GM23248 (cell line): ENCODE results near the gene AURKA. TPM values are rescaled to one million over a fixed set of nuclear protein-coding genes. Genes with fewer than 3 reads are reported as not detected.

Experiments used
- DNase-seq: peaks from one replicate; pipeline ENCODE4 v3.0.0-alpha.2; 2015
- H2AFZ ChIP-seq: fragments of 200-600 bp; sonication (generic); 2 replicates; pipeline ENCODE4 v1.6.1; 2016; ENCODE audit warnings: antibody characterized with exemption
- H3F3A ChIP-seq: fragments of 200-600 bp; sonication (generic); 2 replicates; pipeline ENCODE4 v1.6.1; 2016; ENCODE audit warnings: mild to moderate bottlenecking, antibody characterized with exemption, mixed run types; ENCODE audit not compliant: insufficient read depth
- H3K27ac ChIP-seq: fragments of 200-600 bp; sonication (generic); 2 replicates; pipeline ENCODE4 v1.5.1; 2016; ENCODE audit warnings: mild to moderate bottlenecking
- H3K27me3 ChIP-seq: fragments of 200-600 bp; sonication (generic); replicated peaks from 2 replicates; pipeline ENCODE4 v1.6.1; 2016; ENCODE audit warnings: mild to moderate bottlenecking; ENCODE audit not compliant: insufficient read depth
- H3K36me3 ChIP-seq: fragments of 200-600 bp; sonication (generic); 2 replicates; pipeline ENCODE4 v1.6.1; 2016; ENCODE audit warnings: low read depth, mild to moderate bottlenecking
- H3K4me1 ChIP-seq: fragments of 200-600 bp; sonication (generic); 2 replicates; pipeline ENCODE4 v1.6.1; 2016; ENCODE audit warnings: mild to moderate bottlenecking; ENCODE audit not compliant: insufficient read depth
- H3K4me2 ChIP-seq: fragments of 200-600 bp; sonication (generic); one replicate; pipeline ENCODE4 v1.6.1; 2016; ENCODE audit warnings: mild to moderate bottlenecking; ENCODE audit not compliant: unreplicated experiment
- H3K4me3 ChIP-seq: fragments of 200-600 bp; sonication (generic); 2 replicates; pipeline ENCODE4 v1.5.1; 2016; ENCODE audit warnings: mild to moderate bottlenecking
- H3K79me2 ChIP-seq: fragments of 200-600 bp; sonication (generic); 2 replicates; pipeline ENCODE4 v1.6.1; 2016; ENCODE audit warnings: mild to moderate bottlenecking; ENCODE audit not compliant: insufficient read depth
- H3K9ac ChIP-seq: fragments of 200-600 bp; sonication (generic); 2 replicates; pipeline ENCODE4 v1.6.1; 2016; ENCODE audit warnings: mild to moderate bottlenecking
- H3K9me2 ChIP-seq: fragments of 200-600 bp; sonication (generic); 2 replicates; pipeline ENCODE4 v1.6.1; 2016; ENCODE audit warnings: mixed run types, mild to moderate bottlenecking, moderate library complexity; ENCODE audit not compliant: insufficient read depth
- H3K9me3 ChIP-seq: fragments of 200-600 bp; sonication (generic); one replicate; pipeline ENCODE4 v1.6.1; 2017; ENCODE audit warnings: low read depth
- H4K20me1 ChIP-seq: fragments of 200-600 bp; sonication (generic); 2 replicates; pipeline ENCODE4 v1.6.0; 2016; ENCODE audit not compliant: insufficient read depth
- EZH2 ChIP-seq: fragments of 200-600 bp; sonication (generic); IDR thresholded peaks from 2 replicates; pipeline ENCODE4 v1.6.1; 2018; ENCODE audit warnings: antibody characterized with exemption, mild to moderate bottlenecking; ENCODE audit not compliant: insufficient read depth, poor library complexity, severe bottlenecking
- EZH2phosphoT487 ChIP-seq: fragments of 200-600 bp; sonication (generic); IDR thresholded peaks from 2 replicates; pipeline ENCODE4 v1.6.1; 2018; ENCODE audit warnings: antibody characterized with exemption, moderate library complexity, mild to moderate bottlenecking, low read depth; ENCODE audit not compliant: insufficient read depth
- WGBS, 2 experiments: methylation state at CpG; one replicate each; pipeline ENCODE4 v1.1.6; 2015 to 2017; ENCODE audit warnings: low lambda C conversion rate in 2 of 2, low coverage in 1 of 2; ENCODE audit errors: missing lambda C conversion rate in 2 of 2; 5-methylcytosine and 5-hydroxymethylcytosine counted together
- in situ Hi-C: fragments of 300-500 bp; cut with MboI; formaldehyde crosslinking; loops from 2 replicates; pipeline ENCODE4 v1.15.0; 2020
- polyA plus RNA-seq: library from polyadenylated mRNA; unstranded; fragments of >200 nt; fragmentation: Nextera tagmentation; extraction: Ambion mirVana; gene quantifications from 2 replicates; pipeline ENCODE4 v1.2.1, GENCODE V29; 2016
- total RNA-seq: library from RNA; depleted of rRNA; stranded (reverse); fragments of >200 nt; shearing (Covaris generic); gene quantifications from 2 replicates; pipeline ENCODE4 v1.2.3, GENCODE V29; 2014

AURKA gene
- total and polyA plus RNA-seq, 2 experiments from 2014 or later = 70.8 to 88.5 TPM

- in situ Hi-C loops = no loop called here
- H3K4me3 ChIP-seq = no peak overlapping the region
- H3K79me2 ChIP-seq = peaks cover 51% of the 10 kb centered on the region
- H3K9ac ChIP-seq = no peak overlapping the region
- no peak for DNase-seq
- WGBS, 2 experiments = 78 to 79% methylated on average over 11 of the region's 11 CpGs
- peak overlapping the region; percentile 77 for H3K27ac ChIP-seq
- H3K36me3 ChIP-seq = no peaks in the 10 kb centered on the region
- no peak overlapping the region for H3K4me2 ChIP-seq
- no peaks in the 10 kb centered on the region for H3K9me2 ChIP-seq
- TF ChIP-seq EZH2phosphoT487 (no peak), EZH2 (no peak)
- H3F3A ChIP-seq = peaks cover 68% of the 10 kb centered on the region
- no peaks in the 10 kb centered on the region for H3K27me3 ChIP-seq
- H4K20me1 ChIP-seq = no peaks in the 10 kb centered on the region
- no peak overlapping the region for H2AFZ ChIP-seq
- no peaks in the 10 kb centered on the region for H3K9me3 ChIP-seq
- peaks cover 62% of the 10 kb centered on the region for H3K4me1 ChIP-seq
These were observed 29.1 kb upstream of the AURKA start for GRCh38 chr20:56420940-56421688.

GRCh38 chr20:56420028-56420427 is 28.0 kb upstream of the AURKA start:
- in situ Hi-C loops = no loop called here
- H3K36me3 ChIP-seq = no peaks in the 10 kb centered on the region
- TF ChIP-seq EZH2phosphoT487 = no peak
- no peak for TF ChIP-seq EZH2
- H3K4me2 ChIP-seq = no peak overlapping the region
- peak overlapping the region; percentile 88 for H3K27ac ChIP-seq
- H3K4me1 ChIP-seq = peaks cover 70% of the 10 kb centered on the region
- no peak overlapping the region for H3K9ac ChIP-seq
- H3K79me2 ChIP-seq = peaks cover 49% of the 10 kb centered on the region
- H3F3A ChIP-seq = peaks cover 74% of the 10 kb centered on the region
- no peak overlapping the region for H3K4me3 ChIP-seq
- WGBS, 2 experiments = 92 to 98% methylated on average over 2 of the region's 2 CpGs
- no peaks in the 10 kb centered on the region for H3K9me2 ChIP-seq
- no peaks in the 10 kb centered on the region for H3K9me3 ChIP-seq
- DNase-seq = no peak
- H2AFZ ChIP-seq = no peak overlapping the region
- no peaks in the 10 kb centered on the region for H3K27me3 ChIP-seq
- H4K20me1 ChIP-seq = no peaks in the 10 kb centered on the region

GRCh38 chr20:56418385-56418861 is 26.4 kb upstream of the AURKA start:
- Histone ChIP-seq H3K9ac (peak overlapping the region; percentile 39), H3K9me2 (no peaks in the 10 kb centered on the region), H3K4me1 (peaks cover 74% of the 10 kb centered on the region), H3K79me2 (peaks cover 45% of the 10 kb centered on the region), H3K27ac (peak overlapping the region; percentile 88), H3K4me2 (peak overlapping the region; percentile 26), H3K9me3 (no peaks in the 10 kb centered on the region), H3F3A (peaks cover 82% of the 10 kb centered on the region), H4K20me1 (no peaks in the 10 kb centered on the region), H3K36me3 (no peaks in the 10 kb centered on the region; the same call in 1 of the 2 replicates), H3K4me3 (no peak overlapping the region), H3K27me3 (no peaks in the 10 kb centered on the region), H2AFZ (peak overlapping the region; percentile 57)
- WGBS, 2 experiments = 19 to 23% methylated on average over 11 of the region's 11 CpGs
- no peak for TF ChIP-seq EZH2phosphoT487
- peak; percentile 45 for DNase-seq
- in situ Hi-C loops = no loop called here

GRCh38 chr20:56417911-56418310 is 25.9 kb upstream of the AURKA start:
- WGBS, 2 experiments = 41 to 42% methylated on average over 4 of the region's 4 CpGs
- Histone ChIP-seq H2AFZ (peak overlapping the region; percentile 57; the same call in 1 of the 2 replicates), H3K4me3 (no peak overlapping the region), H3K4me2 (peak overlapping the region; percentile 8), H3K9me3 (no peaks in the 10 kb centered on the region), H3K27ac (peak overlapping the region; percentile 88), H3K27me3 (no peaks in the 10 kb centered on the region), H3K4me1 (peaks cover 74% of the 10 kb centered on the region), H3K9me2 (no peaks in the 10 kb centered on the region), H4K20me1 (no peaks in the 10 kb centered on the region), H3K79me2 (peaks cover 50% of the 10 kb centered on the region), H3F3A (peaks cover 78% of the 10 kb centered on the region), H3K9ac (peak overlapping the region; percentile 39), H3K36me3 (no peaks in the 10 kb centered on the region; the same call in 1 of the 2 replicates)
- in situ Hi-C loops = no loop called here
- DNase-seq = peak; percentile 63
- no peak for TF ChIP-seq EZH2
- no peak for TF ChIP-seq EZH2phosphoT487
